ENCODE results near the gene PIP5KL1. TPM values are rescaled to one million over a fixed set of nuclear protein-coding genes. Genes with fewer than 3 reads are reported as not detected.

The PIP5KL1 gene
- total and polyA plus RNA-seq, 2 of the 8 experiments (the other 6 are each of a cell fraction or from before 2014, with no cell fraction given) = 13.4 to 15.4 TPM

GRCh38 chr9:127884976-127885490 is 45.5 kb downstream of the PIP5KL1 start (continued):
- TF ChIP-seq RNF2 (IDR thresholded peaks at IDR 0.05; ENCODE audit: borderline replicate concordance, low read depth, low read length, missing control alignments, poor library complexity, severe bottlenecking) (no peak), FOSL1 (IDR thresholded peaks at IDR 0.05; ENCODE audit: insufficient read depth, low read depth, low read length) (no peak), SIN3A (conservative IDR thresholded peaks at IDR 0.05 in 1 of 2, IDR thresholded peaks at IDR 0.05 in 1 of 2; ENCODE audit: low read depth in 1 of 2, low read length in 2 of 2) (no peak), SAP30 (IDR thresholded peaks at IDR 0.05; ENCODE audit: insufficient read depth, insufficient replicate concordance, low read length) (no peak), KDM1A (IDR thresholded peaks at IDR 0.05; ENCODE audit: borderline replicate concordance, low read length) (no peak), GTF2F1 (IDR thresholded peaks at IDR 0.05; ENCODE audit: borderline replicate concordance, low read depth, low read length) (no peak), CEBPB (IDR thresholded peaks at IDR 0.05; ENCODE audit: low read depth, low read length) (no peak), ATF2 (IDR thresholded peaks at IDR 0.05; ENCODE audit: low read length) (no peak), TCF12 (IDR thresholded peaks at IDR 0.05; ENCODE audit: low read depth, low read length) (no peak)
